SH-SY5Y (cell line): ENCODE results near the gene LRRC8A.

Experiments used
- GATA2 ChIP-seq: IDR thresholded peaks from 2 replicates; pipeline ENCODE4 v1.6.1; 2011; ENCODE audit warnings: mild to moderate bottlenecking, low read depth, low read length
- GATA3 ChIP-seq: IDR thresholded peaks from 2 replicates; pipeline ENCODE4 v1.6.1; 2011; ENCODE audit warnings: low read depth, mild to moderate bottlenecking, low read length, moderate library complexity

GRCh38 chr9:128835246-128836210 lies 46.4 kb upstream of the LRRC8A start:
- TF ChIP-seq GATA2 = no peak
- no peak for TF ChIP-seq GATA3
